ENCODE results near the gene SRPRB.
A peak's percentile ranks its signal among the peaks of the same experiment; 100 is the strongest.

The SRPRB gene, protein sequence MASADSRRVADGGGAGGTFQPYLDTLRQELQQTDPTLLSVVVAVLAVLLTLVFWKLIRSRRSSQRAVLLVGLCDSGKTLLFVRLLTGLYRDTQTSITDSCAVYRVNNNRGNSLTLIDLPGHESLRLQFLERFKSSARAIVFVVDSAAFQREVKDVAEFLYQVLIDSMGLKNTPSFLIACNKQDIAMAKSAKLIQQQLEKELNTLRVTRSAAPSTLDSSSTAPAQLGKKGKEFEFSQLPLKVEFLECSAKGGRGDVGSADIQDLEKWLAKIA

GRCh38 chr3:133805702-133806475 is at the start of gene SRPRB:
Gene SRPRB (plus strand): TSS chr3:133805815. CDS start chr3:133805849, 34 bp downstream.
- TF ChIP-seq, protein P1, sequence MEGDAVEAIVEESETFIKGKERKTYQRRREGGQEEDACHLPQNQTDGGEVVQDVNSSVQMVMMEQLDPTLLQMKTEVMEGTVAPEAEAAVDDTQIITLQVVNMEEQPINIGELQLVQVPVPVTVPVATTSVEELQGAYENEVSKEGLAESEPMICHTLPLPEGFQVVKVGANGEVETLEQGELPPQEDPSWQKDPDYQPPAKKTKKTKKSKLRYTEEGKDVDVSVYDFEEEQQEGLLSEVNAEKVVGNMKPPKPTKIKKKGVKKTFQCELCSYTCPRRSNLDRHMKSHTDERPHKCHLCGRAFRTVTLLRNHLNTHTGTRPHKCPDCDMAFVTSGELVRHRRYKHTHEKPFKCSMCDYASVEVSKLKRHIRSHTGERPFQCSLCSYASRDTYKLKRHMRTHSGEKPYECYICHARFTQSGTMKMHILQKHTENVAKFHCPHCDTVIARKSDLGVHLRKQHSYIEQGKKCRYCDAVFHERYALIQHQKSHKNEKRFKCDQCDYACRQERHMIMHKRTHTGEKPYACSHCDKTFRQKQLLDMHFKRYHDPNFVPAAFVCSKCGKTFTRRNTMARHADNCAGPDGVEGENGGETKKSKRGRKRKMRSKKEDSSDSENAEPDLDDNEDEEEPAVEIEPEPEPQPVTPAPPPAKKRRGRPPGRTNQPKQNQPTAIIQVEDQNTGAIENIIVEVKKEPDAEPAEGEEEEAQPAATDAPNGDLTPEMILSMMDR (conservative IDR thresholded peaks at IDR 0.05; ENCODE audit: low read depth): no peak
- ChIA-PET POLR2A (ENCODE audit: low non-redundant PET) (no interaction called here), CTCF (no interaction called here)
- peak within 1 kb of the TSS; percentile 64 for H3K27ac ChIP-seq
- DNase-seq (ENCODE audit: low spot score): peak; percentile 92

- H3K27ac ChIP-seq: no peak overlapping the region
- POLR2A ChIA-PET (ENCODE audit: low non-redundant PET): no interaction called here
- no peak for DNase-seq (ENCODE audit: low spot score)
- TF ChIP-seq, protein P1 (conservative IDR thresholded peaks at IDR 0.05; ENCODE audit: low read depth): no peak
- CTCF ChIA-PET: interaction anchor here (0.6 kb wide), 1 partner anchor 63 kb away, joined by 3 read pairs; no protein-coding TSS in a partner anchor
These were observed 48.6 kb upstream of the SRPRB start for GRCh38 chr3:133756716-133757694.

- no peak for DNase-seq (ENCODE audit: low spot score)
- ChIA-PET CTCF (interaction anchor here (0.6 kb wide), 1 partner anchor 64 kb away, joined by 3 read pairs; no protein-coding TSS in a partner anchor), POLR2A (ENCODE audit: low non-redundant PET) (no interaction called here)
- no peak overlapping the region for H3K27ac ChIP-seq
- TF ChIP-seq, protein P1 (conservative IDR thresholded peaks at IDR 0.05; ENCODE audit: low read depth): no peak
These were observed 47.7 kb upstream of the SRPRB start for GRCh38 chr3:133757701-133758567.

DNA sequence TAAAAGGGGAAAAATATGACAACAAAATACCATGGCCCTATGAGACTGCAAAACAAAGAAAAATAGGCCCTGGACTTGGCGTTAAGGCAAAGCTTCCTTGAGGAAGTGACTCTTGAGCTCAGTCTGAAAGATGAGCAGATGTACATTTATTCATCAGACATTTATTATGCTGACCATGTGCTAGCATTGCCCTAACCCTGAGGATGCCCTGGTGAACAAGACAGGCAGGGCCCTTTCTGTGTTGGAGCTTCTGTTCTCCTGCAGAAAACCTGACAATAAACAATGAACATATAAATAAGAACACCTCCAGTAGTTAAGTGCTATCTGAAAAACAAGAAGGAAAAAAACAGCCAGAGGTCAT is 47.1 kb upstream of the SRPRB start:
- CTCF ChIA-PET: no interaction called here
- no peak overlapping the region for H3K27ac ChIP-seq
- POLR2A ChIA-PET (ENCODE audit: low non-redundant PET): no interaction called here
- DNase-seq (ENCODE audit: low spot score): no peak
- TF ChIP-seq, protein P1 (conservative IDR thresholded peaks at IDR 0.05; ENCODE audit: low read depth): no peak

- H3K27ac ChIP-seq: no peak overlapping the region
- TF ChIP-seq, protein P1 (conservative IDR thresholded peaks at IDR 0.05; ENCODE audit: low read depth): no peak
- ChIA-PET CTCF (interaction anchor here (0.6 kb wide), 1 partner anchor 192 kb away, joined by 4 read pairs; no protein-coding TSS in a partner anchor), POLR2A (ENCODE audit: low non-redundant PET) (no interaction called here)
- no peak for DNase-seq (ENCODE audit: low spot score)
These were observed 46.5 kb upstream of the SRPRB start for GRCh38 chr3:133758964-133759739.
